Activated CD8-positive, alpha-beta T cell treated with anti-CD3 and anti-CD28 coated beads, Interleukin-2, amount 10 ng/mL, durations not matched to agents 7 days and 5 days (primary cell): ENCODE measurements around the gene FAF1. TPM values are rescaled to one million over a fixed set of nuclear protein-coding genes. Genes with fewer than 3 reads are reported as not detected.
"Not testable (repeated sequence)": the region's sequence is repeated elsewhere in the genome, so short reads cannot be mapped to it uniquely, and the experiment has no call there.

Experiments
- ATAC-seq: fragments of 150-1000 bp; cut with Tn5 transposase; one replicate; pipeline ENCODE4 v1.10.0; 2021; ENCODE audit warnings: moderate library complexity
- CTCF ChIA-PET: fragments of 350-600 bp; sonication (Branson Sonifier 250); formaldehyde crosslinking; loops from one replicate; lab custom pipeline; 2021; ENCODE audit warnings: antibody characterized with exemption; lab: Charles Lee
- POLR2A ChIA-PET: fragments of 350-600 bp; sonication (Branson Sonifier 250); formaldehyde crosslinking; loops from one replicate; lab custom pipeline; 2021; ENCODE audit warnings: antibody characterized with exemption; lab: Charles Lee
- DNase-seq: peaks from one replicate; pipeline ENCODE4 v3.0.0-alpha.2; 2020
- H3K27ac Mint-ChIP-seq: one replicate; pipeline ENCODE4 v1.8.0; 2021; ENCODE audit warnings: mild to moderate bottlenecking, mixed read lengths
- H3K27me3 Mint-ChIP-seq: one replicate; pipeline ENCODE4 v1.8.0; 2021; ENCODE audit warnings: low read depth, mixed read lengths
- H3K36me3 Mint-ChIP-seq: one replicate; pipeline ENCODE4 v1.8.0; 2021; ENCODE audit warnings: low read depth, mixed read lengths
- H3K4me1 Mint-ChIP-seq: one replicate; pipeline ENCODE4 v1.8.0; 2021; ENCODE audit warnings: low read depth, mixed read lengths
- H3K4me3 Mint-ChIP-seq: one replicate; pipeline ENCODE4 v1.8.0; 2021; ENCODE audit warnings: mild to moderate bottlenecking, mixed read lengths
- H3K9me3 Mint-ChIP-seq: one replicate; pipeline ENCODE4 v1.8.0; 2022; ENCODE audit warnings: mixed read lengths; ENCODE audit not compliant: insufficient read depth
- total RNA-seq, 2 experiments: library from RNA; stranded (reverse); gene quantifications; one replicate each; pipeline ENCODE4 v1.2.3, GENCODE V29; 2021

The FAF1 gene
- total RNA-seq, 2 experiments from 2014 or later, result 95.6 to 104 TPM

GRCh38 chr1:50864845-50865244 lies 95.2 kb downstream of the FAF1 start:
- CTCF ChIA-PET, H3K4me3 Mint-ChIP-seq, H3K4me1 Mint-ChIP-seq, H3K27ac Mint-ChIP-seq, ATAC-seq, H3K27me3 Mint-ChIP-seq, POLR2A ChIA-PET, DNase-seq: not testable (repeated sequence)
- H3K9me3 Mint-ChIP-seq, result peaks cover 27% of the 10 kb centered on the region
- H3K36me3 Mint-ChIP-seq, result peaks cover 40% of the 10 kb centered on the region

- CTCF ChIA-PET, result interaction anchor here (1.5 kb wide), 1 partner anchor 11 kb away, joined by 4 read pairs; no protein-coding TSS in a partner anchor
- POLR2A ChIA-PET, result no interaction called here
These were observed 98.3 kb downstream of the FAF1 start for GRCh38 chr1:50861772-50862171.

DNA sequence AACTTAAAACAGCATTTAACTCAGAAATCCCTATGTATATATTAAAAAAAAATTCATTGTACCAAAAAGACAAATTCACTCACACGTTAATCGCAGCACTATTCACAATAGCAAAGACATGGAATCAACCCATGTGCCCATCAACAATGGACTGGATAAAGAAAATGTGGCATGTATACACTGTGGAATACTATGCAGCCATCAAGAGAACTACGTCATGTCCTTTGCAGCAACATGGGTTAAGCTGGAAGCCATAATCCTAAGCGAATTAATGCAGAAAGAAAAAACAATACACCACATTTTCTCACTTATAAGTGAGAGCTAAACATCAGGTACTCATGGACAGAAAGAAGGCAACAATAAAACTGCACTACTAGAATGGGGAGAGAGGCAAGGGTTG lies 99.4 kb downstream of the FAF1 start:
- no peak for DNase-seq
- no peak overlapping the region for H3K4me3 Mint-ChIP-seq
- CTCF ChIA-PET, result interaction anchor here (0.9 to 1.5 kb wide), 2 partner anchors 12 to 13 kb away, joined by 3 to 4 read pairs; no protein-coding TSS in a partner anchor
- H3K27me3 Mint-ChIP-seq, result no peaks in the 10 kb centered on the region
- no peak overlapping the region for H3K27ac Mint-ChIP-seq
- POLR2A ChIA-PET, result no interaction called here
- ATAC-seq, result no peak
- peaks cover 5% of the 10 kb centered on the region for H3K4me1 Mint-ChIP-seq
- peaks cover 34% of the 10 kb centered on the region for H3K9me3 Mint-ChIP-seq
- H3K36me3 Mint-ChIP-seq, result peaks cover 36% of the 10 kb centered on the region

More at GRCh38 chr1:50861772-50862171, 98.3 kb downstream of the FAF1 start:
- Mint-ChIP-seq H3K9me3 (peaks cover 34% of the 10 kb centered on the region), H3K36me3 (peaks cover 37% of the 10 kb centered on the region), H3K4me1 (peaks cover 5% of the 10 kb centered on the region), H3K27ac (no peak overlapping the region), H3K4me3 (no peak overlapping the region), H3K27me3 (no peaks in the 10 kb centered on the region)
- ATAC-seq (no peak), DNase-seq (no peak)

DNA sequence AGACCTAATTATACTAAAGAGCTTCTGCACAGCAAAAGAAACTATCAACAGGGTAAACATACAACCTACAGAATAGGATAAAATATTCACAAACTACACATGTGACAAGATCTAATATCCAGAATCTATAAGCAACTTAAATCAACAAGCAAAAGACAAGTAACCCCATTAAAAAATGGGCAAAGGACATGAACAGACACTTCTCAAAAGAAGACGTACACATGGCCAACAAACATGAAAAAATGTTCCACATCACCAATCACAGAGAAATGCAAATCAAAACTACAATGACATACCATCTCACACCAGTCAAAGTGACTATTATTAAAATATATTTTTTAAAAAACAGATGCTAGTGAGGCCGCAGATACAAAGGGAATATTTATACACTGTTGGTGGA lies 99.8 kb downstream of the FAF1 start:
- ATAC-seq (no peak), DNase-seq (no peak)
- peaks cover 5% of the 10 kb centered on the region for H3K4me1 Mint-ChIP-seq
- POLR2A ChIA-PET, result no interaction called here
- H3K27ac Mint-ChIP-seq, result no peak overlapping the region
- H3K9me3 Mint-ChIP-seq, result peaks cover 34% of the 10 kb centered on the region
- CTCF ChIA-PET, result interaction anchor here (0.9 kb wide), 1 partner anchor 13 kb away, joined by 3 read pairs; no protein-coding TSS in a partner anchor
- no peak overlapping the region for H3K4me3 Mint-ChIP-seq
- H3K36me3 Mint-ChIP-seq, result peaks cover 36% of the 10 kb centered on the region
- H3K27me3 Mint-ChIP-seq, result no peaks in the 10 kb centered on the region

- CTCF ChIA-PET, result interaction anchor here (0.9 kb wide), 1 partner anchor 14 kb away, joined by 3 read pairs; no protein-coding TSS in a partner anchor
- H3K4me3 Mint-ChIP-seq, result no peak overlapping the region
- peaks cover 5% of the 10 kb centered on the region for H3K4me1 Mint-ChIP-seq
- H3K27me3 Mint-ChIP-seq, result no peaks in the 10 kb centered on the region
- peaks cover 34% of the 10 kb centered on the region for H3K9me3 Mint-ChIP-seq
- H3K36me3 Mint-ChIP-seq, result peaks cover 36% of the 10 kb centered on the region
- POLR2A ChIA-PET, result no interaction called here
- no peak overlapping the region for H3K27ac Mint-ChIP-seq
- ATAC-seq (no peak), DNase-seq (no peak)
These were observed 100.4 kb downstream of the FAF1 start for GRCh38 chr1:50859657-50860056.

- H3K27ac Mint-ChIP-seq, result no peak overlapping the region
- peaks cover 34% of the 10 kb centered on the region for H3K9me3 Mint-ChIP-seq
- no peak for ATAC-seq
- no peak for DNase-seq
- H3K27me3 Mint-ChIP-seq, result no peaks in the 10 kb centered on the region
- H3K4me1 Mint-ChIP-seq, result peaks cover 5% of the 10 kb centered on the region
- no peak overlapping the region for H3K4me3 Mint-ChIP-seq
- POLR2A ChIA-PET, result interaction anchor here (0.5 kb wide), 1 partner anchor 148 kb away, joined by 3 read pairs; no protein-coding TSS in a partner anchor
- CTCF ChIA-PET, result interaction anchor here (1.0 kb wide), 1 partner anchor 14 kb away, joined by 4 read pairs; no protein-coding TSS in a partner anchor
- H3K36me3 Mint-ChIP-seq, result peaks cover 38% of the 10 kb centered on the region
These were observed 101.3 kb downstream of the FAF1 start for GRCh38 chr1:50858761-50859160.

GRCh38 chr1:50857702-50858101 lies 102.4 kb downstream of the FAF1 start:
- POLR2A ChIA-PET, result no interaction called here
- Mint-ChIP-seq H3K4me1 (peaks cover 5% of the 10 kb centered on the region), H3K4me3 (no peak overlapping the region), H3K27me3 (no peaks in the 10 kb centered on the region), H3K27ac (no peak overlapping the region), H3K9me3 (peaks cover 30% of the 10 kb centered on the region), H3K36me3 (peaks cover 35% of the 10 kb centered on the region)
- ATAC-seq (no peak), DNase-seq (no peak)
- CTCF ChIA-PET, result interaction anchor here (0.8 kb wide), 1 partner anchor 15 kb away, joined by 4 read pairs; no protein-coding TSS in a partner anchor

DNA sequence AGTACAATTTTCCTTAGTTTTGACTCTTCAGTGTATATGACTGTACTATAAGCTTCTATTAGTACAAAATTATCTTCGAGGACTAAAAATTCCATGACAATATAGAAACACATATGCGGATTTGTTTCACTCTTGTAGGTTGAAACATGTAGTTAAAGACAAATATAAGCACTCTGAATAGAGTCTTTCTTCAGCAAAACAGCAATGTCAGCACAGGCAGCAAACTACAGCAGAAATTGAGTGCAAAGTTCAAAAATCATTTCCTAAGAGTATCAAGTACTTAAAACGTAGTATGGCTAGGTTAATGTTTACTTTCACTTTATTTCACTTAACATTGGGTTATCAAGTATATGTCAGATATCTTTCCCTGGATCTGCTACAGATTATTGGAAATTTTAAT lies 106.7 kb downstream of the FAF1 start:
- ChIA-PET CTCF (no interaction called here), POLR2A (no interaction called here)
- H3K9me3 Mint-ChIP-seq, result no peaks in the 10 kb centered on the region
- no peak overlapping the region for H3K27ac Mint-ChIP-seq
- ATAC-seq, result no peak
- no peak for DNase-seq
- peaks cover 10% of the 10 kb centered on the region for H3K36me3 Mint-ChIP-seq
- H3K4me3 Mint-ChIP-seq, result no peak overlapping the region
- H3K27me3 Mint-ChIP-seq, result no peaks in the 10 kb centered on the region
- H3K4me1 Mint-ChIP-seq, result no peaks in the 10 kb centered on the region

DNA sequence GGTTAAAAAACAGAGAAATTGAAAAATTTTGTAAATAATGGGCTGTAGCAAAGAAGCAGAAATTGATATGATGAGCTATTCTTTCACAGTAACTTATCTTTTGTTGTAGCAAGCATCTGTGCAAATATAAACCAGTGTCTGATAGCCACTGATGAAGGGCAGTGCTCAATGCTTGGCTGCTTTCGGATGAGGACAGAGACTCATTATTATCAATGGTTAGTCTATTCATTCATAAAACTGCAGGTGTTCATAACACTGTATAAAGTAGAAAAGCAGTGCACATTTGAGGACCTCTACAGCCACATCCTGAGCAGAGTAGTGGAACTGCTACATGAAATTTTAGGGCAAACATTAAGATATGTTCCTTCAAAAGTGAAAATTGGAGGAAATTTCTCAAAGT lies 107.2 kb downstream of the FAF1 start:
- ChIA-PET CTCF (no interaction called here), POLR2A (no interaction called here)
- Mint-ChIP-seq H3K27me3 (no peaks in the 10 kb centered on the region), H3K4me1 (no peaks in the 10 kb centered on the region), H3K4me3 (no peak overlapping the region), H3K36me3 (peaks cover 12% of the 10 kb centered on the region), H3K27ac (no peak overlapping the region), H3K9me3 (peaks cover 4% of the 10 kb centered on the region)
- DNase-seq (no peak), ATAC-seq (no peak)

GRCh38 chr1:50851466-50851865 lies 108.6 kb downstream of the FAF1 start:
- POLR2A ChIA-PET, result no interaction called here
- Mint-ChIP-seq H3K4me3 (no peak overlapping the region), H3K4me1 (peaks cover 2% of the 10 kb centered on the region), H3K9me3 (peaks cover 16% of the 10 kb centered on the region), H3K36me3 (peaks cover 23% of the 10 kb centered on the region), H3K27me3 (no peaks in the 10 kb centered on the region), H3K27ac (no peak overlapping the region)
- DNase-seq (no peak), ATAC-seq (no peak)
- CTCF ChIA-PET, result no interaction called here

- Mint-ChIP-seq H3K27ac (no peak overlapping the region), H3K36me3 (peaks cover 21% of the 10 kb centered on the region), H3K4me1 (peaks cover 4% of the 10 kb centered on the region), H3K4me3 (no peak overlapping the region), H3K9me3 (peaks cover 16% of the 10 kb centered on the region), H3K27me3 (no peaks in the 10 kb centered on the region)
- DNase-seq (no peak), ATAC-seq (no peak)
- ChIA-PET CTCF (no interaction called here), POLR2A (no interaction called here)
These were observed 109.0 kb downstream of the FAF1 start for GRCh38 chr1:50851034-50851433.

- ATAC-seq, result no peak
- H3K27ac Mint-ChIP-seq, result no peak overlapping the region
These were observed 112.8 kb downstream of the FAF1 start for GRCh38 chr1:50847303-50847702.

More at GRCh38 chr1:50847303-50847702, 112.8 kb downstream of the FAF1 start:
- Mint-ChIP-seq H3K36me3 (peaks cover 19% of the 10 kb centered on the region), H3K4me3 (no peak overlapping the region), H3K27me3 (no peaks in the 10 kb centered on the region), H3K9me3 (peaks cover 16% of the 10 kb centered on the region), H3K4me1 (peaks cover 11% of the 10 kb centered on the region)
- ChIA-PET POLR2A (no interaction called here), CTCF (no interaction called here)
- no peak for DNase-seq
